ENCODE results near the gene MYH1.

- TF ChIP-seq CTCF (IDR thresholded peaks at IDR 0.05) (no peak), POLR2A (IDR thresholded peaks at IDR 0.05) (no peak)
These were observed 30.9 kb upstream of the MYH1 start, which contains the start of gene MYH2 for GRCh38 chr17:10549096-10549842.

All from sigmoid colon (tissue), 3 donors.